Brain pericyte (primary cell): ENCODE data around the gene EEF1AKMT1.
"Not testable (repeated sequence)": the region's sequence is repeated elsewhere in the genome, so short reads cannot be mapped to it uniquely, and the experiment has no call there.

ENCODE experiments used
- DNase-seq: peaks from one replicate; pipeline ENCODE4 v3.0.0-alpha.2; 2012; ENCODE audit warnings: low read depth, low spot score

EEF1AKMT1 gene

GRCh38 chr13:20699715-20700114 lies 74.0 kb downstream of the EEF1AKMT1 start:
- no peak for DNase-seq

DNA sequence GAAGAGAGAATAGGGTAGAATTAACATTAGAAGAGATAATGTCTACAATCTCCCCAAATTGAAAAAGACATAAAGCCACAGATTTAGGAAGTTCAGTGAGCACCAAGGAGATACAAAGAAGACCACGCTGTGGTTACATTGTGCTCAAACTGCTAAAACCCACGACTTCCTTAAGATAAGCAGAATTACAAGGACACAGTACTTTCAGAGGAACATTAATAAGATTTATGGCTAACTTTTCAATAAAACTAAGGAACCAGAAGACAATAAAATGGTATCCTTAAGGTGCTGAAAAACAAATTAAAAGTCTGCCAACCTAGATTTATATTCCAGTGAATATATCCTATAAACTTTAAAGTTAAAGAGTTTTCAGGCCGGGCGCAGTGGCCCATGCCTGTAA lies 77.7 kb downstream of the EEF1AKMT1 start:
- DNase-seq = no peak

DNA sequence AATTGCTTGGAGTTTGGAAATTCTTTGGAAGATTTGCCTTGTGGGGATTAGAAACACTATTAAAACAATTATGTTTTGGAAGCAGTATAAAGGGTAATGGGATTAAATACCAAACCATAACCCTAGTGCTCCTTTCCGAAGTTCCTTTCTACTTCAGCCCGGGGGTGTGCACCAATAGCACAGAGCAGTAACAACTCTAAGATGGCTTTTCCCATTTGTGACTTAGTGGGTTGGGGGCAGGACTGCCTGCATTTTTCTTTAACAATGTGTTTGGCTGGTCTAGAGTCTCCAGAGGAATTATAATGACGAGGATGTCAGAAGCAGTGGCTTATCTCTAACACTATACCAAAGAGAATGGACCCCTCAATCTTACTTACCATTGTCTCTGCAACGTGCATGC lies 82.1 kb downstream of the EEF1AKMT1 start:
- DNase-seq = no peak

- no peak for DNase-seq
Measured at GRCh38 chr13:20689291-20689690, 84.5 kb downstream of the EEF1AKMT1 start.

DNA sequence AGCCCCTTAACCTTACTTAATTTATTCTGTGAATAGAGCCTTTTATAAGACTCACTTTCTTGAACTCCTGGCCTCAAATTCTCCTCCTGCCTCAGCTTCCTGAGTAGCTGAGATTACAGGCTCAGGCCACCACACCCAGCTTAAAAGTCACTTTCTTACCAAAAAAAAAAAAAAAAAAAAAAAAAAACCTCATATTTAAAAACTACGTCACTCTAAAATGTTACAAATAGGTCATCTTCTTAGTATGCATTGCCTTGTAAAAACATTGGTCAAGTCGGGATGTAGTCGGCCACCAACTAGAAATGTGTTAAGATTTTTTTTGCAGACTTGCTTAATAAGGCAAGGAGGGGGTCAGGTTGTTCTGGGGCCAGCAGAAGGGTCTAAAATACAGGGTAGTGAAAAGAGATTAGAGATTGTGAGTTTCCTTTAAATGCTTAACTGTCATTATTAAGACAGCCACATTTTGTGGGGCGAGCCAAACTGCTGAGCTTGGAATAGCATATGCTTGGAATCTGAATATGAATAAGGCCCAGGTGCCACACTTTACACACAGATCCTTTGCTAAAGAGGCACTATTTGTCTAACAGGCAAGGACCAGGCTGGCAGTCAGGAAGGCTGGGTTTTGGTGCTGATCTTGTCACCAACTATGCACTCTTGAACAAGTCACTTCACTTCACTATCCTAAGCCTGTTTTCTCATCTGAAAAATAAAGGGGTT lies 86.7 kb downstream of the EEF1AKMT1 start:
- DNase-seq = no peak

DNA sequence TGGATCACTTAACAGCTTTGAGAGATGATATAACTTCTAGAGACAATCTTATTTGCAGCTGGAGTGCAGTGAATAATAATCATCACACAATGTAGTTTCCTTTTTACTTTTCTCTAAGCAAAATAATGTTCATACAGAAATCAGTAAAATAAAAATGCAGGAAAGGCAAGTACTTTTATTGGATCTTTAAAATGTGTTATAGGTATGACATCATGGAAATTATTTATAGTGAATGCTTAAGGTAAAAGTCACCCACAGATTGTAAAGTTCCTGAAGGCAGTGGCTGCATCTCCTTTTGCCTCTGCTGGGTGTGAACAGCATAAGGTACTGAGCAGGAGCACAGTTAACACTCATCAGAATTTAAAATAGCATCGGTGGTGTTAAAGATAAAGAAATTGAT lies 87.6 kb downstream of the EEF1AKMT1 start:
- no peak for DNase-seq

DNA sequence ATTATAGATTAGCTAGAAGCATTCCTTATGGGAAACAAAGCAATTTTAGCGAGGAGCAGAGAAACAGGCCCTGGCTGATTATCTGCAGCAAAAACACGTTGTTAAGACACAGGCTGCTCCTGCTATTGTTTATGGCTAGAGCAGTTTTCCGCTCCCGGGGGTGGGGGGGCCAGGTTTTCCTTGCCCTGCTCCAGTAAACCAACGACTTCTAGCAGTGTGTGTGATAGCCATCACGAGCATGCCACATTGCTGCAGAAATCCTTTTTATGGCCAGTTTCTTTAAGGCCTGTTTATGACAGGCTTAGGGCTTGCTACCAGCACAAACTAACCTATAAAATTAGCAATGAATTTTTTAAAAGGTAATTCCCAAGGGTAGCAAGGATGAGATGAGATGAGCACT lies 88.7 kb downstream of the EEF1AKMT1 start:
- no peak for DNase-seq

DNA sequence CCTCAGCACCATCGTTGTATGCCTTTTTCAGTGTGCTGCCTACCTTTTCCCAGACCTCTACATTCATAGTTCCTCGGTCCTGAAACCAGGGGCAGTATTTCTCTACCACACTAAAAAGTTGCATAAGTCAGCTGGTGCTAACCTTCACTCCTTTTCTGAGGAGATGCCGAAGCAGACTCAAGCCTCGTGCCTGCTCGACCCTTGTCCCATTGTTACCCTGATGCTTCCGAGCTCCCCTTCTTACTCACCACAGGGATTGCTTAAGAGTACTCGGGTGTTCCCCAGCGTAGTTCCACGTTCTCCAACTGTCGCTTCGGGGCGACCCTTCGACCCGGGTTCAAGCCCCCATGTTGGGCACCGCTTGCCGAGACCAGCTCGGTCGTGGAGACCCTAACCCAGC lies 89.2 kb downstream of the EEF1AKMT1 start:
- DNase-seq = no peak

- DNase-seq = no peak
Measured at GRCh38 chr13:20684041-20684440, 89.7 kb downstream of the EEF1AKMT1 start.

DNA sequence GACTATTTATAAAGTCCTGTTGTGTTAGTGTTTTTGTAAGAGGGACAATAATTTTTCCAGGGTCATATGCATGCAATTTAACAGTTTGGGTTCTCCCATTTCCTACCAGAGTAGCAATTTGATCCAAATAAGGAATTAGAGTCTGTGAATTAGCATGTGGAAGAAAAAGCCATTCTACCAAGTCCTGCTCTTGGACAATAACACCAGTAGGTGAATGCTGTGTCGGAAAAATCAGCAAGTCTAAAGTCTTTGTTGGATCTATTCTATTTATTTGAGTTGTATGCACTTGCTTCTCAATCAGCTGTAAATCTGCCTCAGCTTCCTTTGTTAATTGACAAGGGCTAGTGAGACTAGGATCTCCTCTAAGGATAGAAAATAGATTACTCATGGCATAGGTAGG lies 91.7 kb downstream of the EEF1AKMT1 start:
- no peak for DNase-seq

- DNase-seq = not testable (repeated sequence)
Measured at GRCh38 chr13:20681481-20681880, 92.3 kb downstream of the EEF1AKMT1 start.

- no peak for DNase-seq
Measured at GRCh38 chr13:20680416-20681080, 93.2 kb downstream of the EEF1AKMT1 start.

GRCh38 chr13:20679879-20680278 lies 93.9 kb downstream of the EEF1AKMT1 start:
- DNase-seq = no peak
